Prostate gland (tissue), 2 donors: ENCODE measurements around the gene ZBTB37. TPM values are rescaled to one million over a fixed set of nuclear protein-coding genes. Genes with fewer than 3 reads are reported as not detected.

Source experiments
- DNase-seq: peaks from one replicate; pipeline ENCODE4 v3.0.0-alpha.2; 2019; ENCODE audit warnings: low spot score
- H3K27ac ChIP-seq, 2 donors: fragments of 200-600 bp; sonication (generic); 2 replicates each; pipeline ENCODE4 v1.5.1; 2017 to 2019
- H3K27me3 ChIP-seq: fragments of 200-600 bp; sonication (generic); replicated peaks from 2 replicates; pipeline ENCODE4 v1.5.1; 2019; ENCODE audit not compliant: insufficient read depth
- H3K36me3 ChIP-seq, 2 donors: fragments of 200-600 bp; sonication (generic); 1 replicate in 1 of 2; 2 replicates in 1 of 2; pipeline versions ENCODE4 v1.5.1 to v1.8.1; 2017 to 2019
- H3K4me1 ChIP-seq: fragments of 200-600 bp; sonication (generic); replicated peaks from 2 replicates; pipeline ENCODE4 v1.5.1; 2019
- H3K4me3 ChIP-seq, 2 donors: fragments of 200-600 bp; sonication (generic); 2 replicates each; pipeline ENCODE4 v1.5.1; 2017 to 2019
- H3K9me3 ChIP-seq: fragments of 200-600 bp; sonication (generic); 2 replicates; pipeline ENCODE4 v1.5.1; 2017
- CTCF ChIP-seq, 4 experiments: fragments of 200-600 bp in 2 of 4; fragments of 450-650 bp in 2 of 4; sonication (generic) in 2 of 4; IDR thresholded peaks; 1 replicate in 3 of 4; 2 replicates in 1 of 4; pipeline ENCODE4 v1.5.1; 2016 to 2019; ENCODE audit warnings: antibody characterized with exemption in 4 of 4, mild to moderate bottlenecking in 2 of 4, moderate library complexity in 2 of 4
- POLR2A ChIP-seq: fragments of 450-650 bp; IDR thresholded peaks from one replicate; pipeline ENCODE4 v1.6.1; 2016; ENCODE audit warnings: antibody characterized with exemption, mild to moderate bottlenecking
- POLR2AphosphoS5 ChIP-seq: sonication (generic); formaldehyde crosslinking; IDR thresholded peaks from one replicate; pipeline ENCODE4 v1.6.1; 2017; ENCODE audit warnings: antibody characterized with exemption
- WGBS: methylation state at CpG from one replicate; pipeline ENCODE4 v1.1.5; 2018; 5-methylcytosine and 5-hydroxymethylcytosine counted together
- intact Hi-C: fragments of 100-400 bp; cut with DNase I; formaldehyde crosslinking; loops from one replicate; pipeline ENCODE4 v1.14.2; 2022
- total RNA-seq, 2 donors: library from RNA; depleted of rRNA; stranded (reverse); fragments of >200 nt; gene quantifications; one replicate each; pipeline ENCODE4 v1.1.0, GENCODE V29; 2016

ZBTB37 gene
- total RNA-seq, 2 donors from 2014 or later: 6.6 to 14.7 TPM

DNA sequence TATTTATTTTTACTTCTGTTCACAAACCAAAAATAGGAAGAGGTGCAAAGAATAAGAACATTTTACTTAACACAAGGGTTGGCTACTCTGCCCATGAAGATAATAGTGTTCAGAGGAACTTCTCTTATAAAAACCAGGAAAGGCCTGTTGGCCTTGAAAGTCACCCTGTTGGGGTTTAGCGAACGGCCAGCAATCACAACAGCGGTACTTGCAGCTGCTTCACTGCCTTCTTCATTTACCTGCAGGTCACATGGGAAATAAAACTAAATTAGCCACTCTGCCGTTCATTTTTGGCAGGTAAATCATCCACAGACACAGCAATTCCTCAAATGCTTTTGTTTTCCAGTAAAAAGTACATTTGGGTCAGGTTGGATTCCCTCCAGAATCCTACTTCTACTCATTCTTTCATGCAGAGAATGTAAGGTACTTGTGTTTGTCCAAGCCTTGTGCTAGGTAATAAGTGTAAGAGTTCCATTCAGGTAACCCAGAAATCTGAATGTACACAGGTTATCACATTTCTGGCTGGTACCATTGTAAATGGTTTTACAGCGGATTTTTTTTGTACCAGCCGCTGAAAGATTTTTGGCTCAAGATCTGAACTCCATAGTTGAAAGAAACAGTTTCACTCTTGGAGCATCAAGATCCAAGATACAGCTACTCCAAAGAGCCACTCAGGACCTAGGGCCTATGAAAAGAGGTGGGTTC is 35.8 kb downstream of the ZBTB37 start:
- no peak for DNase-seq
- no peaks in the 10 kb centered on the region for H3K9me3 ChIP-seq
- no peak overlapping the region for H3K4me3 ChIP-seq
- intact Hi-C loops: no loop called here
- no peaks in the 10 kb centered on the region for H3K4me1 ChIP-seq
- no peaks in the 10 kb centered on the region for H3K27me3 ChIP-seq
- WGBS: 45% methylated on average over 6 of the region's 6 CpGs
- no peaks in the 10 kb centered on the region for H3K36me3 ChIP-seq
- TF ChIP-seq POLR2A: no peak
- no peak for TF ChIP-seq POLR2AphosphoS5
- no peak for TF ChIP-seq CTCF (IDR thresholded peaks at IDR 0.05)
- H3K27ac ChIP-seq: no peak overlapping the region

DNA sequence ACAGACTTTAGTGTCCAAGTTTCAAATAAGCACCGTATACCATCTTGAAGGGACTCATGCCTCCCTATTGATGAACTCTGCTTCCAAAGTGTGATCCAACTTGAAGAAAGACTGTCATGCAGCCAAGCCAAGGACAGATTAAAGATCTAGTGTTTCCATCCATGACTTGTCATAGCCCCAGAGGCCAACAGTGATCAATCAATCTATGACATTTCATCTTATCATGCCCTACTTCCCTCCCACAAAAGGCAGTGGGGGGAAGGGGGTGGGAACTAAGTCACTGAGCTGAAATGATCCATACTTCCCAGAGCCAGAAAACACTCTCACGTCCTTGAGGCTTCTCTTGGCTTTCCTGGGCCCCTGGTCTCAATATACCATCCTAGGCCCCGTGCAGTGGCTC is 44.9 kb downstream of the ZBTB37 start:
- H3K4me3 ChIP-seq: no peak overlapping the region
- H3K4me1 ChIP-seq: no peaks in the 10 kb centered on the region
- DNase-seq: no peak
- intact Hi-C loops: no loop called here
- 98% methylated on average over 3 of the region's 3 CpGs for WGBS
- H3K27me3 ChIP-seq: no peaks in the 10 kb centered on the region
- H3K9me3 ChIP-seq: no peaks in the 10 kb centered on the region
- no peak overlapping the region for H3K27ac ChIP-seq
- TF ChIP-seq POLR2A (no peak), POLR2AphosphoS5 (no peak), CTCF (IDR thresholded peaks at IDR 0.05) (no peak)
- no peaks in the 10 kb centered on the region for H3K36me3 ChIP-seq

DNA sequence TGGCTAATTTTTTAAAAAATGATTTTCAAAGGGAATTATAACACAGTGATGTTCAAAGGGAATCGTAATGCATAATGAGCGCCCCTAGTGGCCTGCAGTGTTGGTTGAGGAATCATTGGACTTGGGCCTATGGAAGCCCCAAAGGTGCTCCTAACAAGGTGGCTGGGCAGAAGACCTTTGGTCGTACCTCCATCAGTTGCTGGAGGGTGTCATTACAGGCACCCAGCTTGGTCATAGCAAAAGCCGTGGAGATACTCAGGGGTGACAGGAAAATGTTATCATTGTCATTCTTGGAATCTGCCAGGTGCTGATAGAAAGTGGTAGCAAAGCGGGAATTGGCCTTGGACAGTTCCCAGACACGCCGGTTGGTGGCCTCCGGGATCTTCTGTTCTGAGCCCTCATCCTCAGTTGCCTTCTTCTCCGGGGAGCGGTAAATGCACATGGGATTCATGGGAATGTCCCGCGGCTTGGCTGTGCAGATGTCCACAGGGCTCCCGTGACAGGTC is 46.2 kb downstream of the ZBTB37 start:
- 93% methylated on average over 13 of the region's 13 CpGs for WGBS
- intact Hi-C loops: no loop called here
- Histone ChIP-seq H3K4me1 (no peaks in the 10 kb centered on the region), H3K9me3 (no peaks in the 10 kb centered on the region), H3K27ac (no peak overlapping the region), H3K36me3 (no peaks in the 10 kb centered on the region), H3K27me3 (no peaks in the 10 kb centered on the region), H3K4me3 (no peak overlapping the region)
- TF ChIP-seq CTCF (IDR thresholded peaks at IDR 0.05): no peak
- TF ChIP-seq POLR2AphosphoS5: no peak
- TF ChIP-seq POLR2A: no peak
- no peak for DNase-seq

DNA sequence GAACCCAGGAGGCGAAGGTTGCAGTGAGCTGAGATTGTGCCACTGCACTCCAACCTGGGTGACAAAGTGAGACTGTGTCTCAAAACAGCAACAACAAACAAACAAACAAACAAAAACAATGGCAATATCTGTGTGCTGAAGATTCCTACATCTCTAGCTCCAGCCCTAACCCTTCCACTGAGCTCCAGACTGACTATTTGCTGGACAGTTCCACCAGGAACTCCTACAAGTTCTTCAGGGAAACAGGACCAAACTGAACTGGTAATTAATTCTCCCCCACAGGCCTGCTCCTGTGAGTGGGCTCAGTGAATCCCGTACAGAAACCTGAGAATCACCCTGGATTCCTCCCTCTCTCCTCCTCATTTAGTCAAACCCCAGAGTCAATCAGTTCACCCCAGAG is 47.4 kb downstream of the ZBTB37 start:
- no peaks in the 10 kb centered on the region for H3K36me3 ChIP-seq
- H3K27me3 ChIP-seq: no peaks in the 10 kb centered on the region
- no peak overlapping the region for H3K4me3 ChIP-seq
- DNase-seq: no peak
- TF ChIP-seq CTCF (IDR thresholded peaks at IDR 0.05): no peak
- no peak for TF ChIP-seq POLR2AphosphoS5
- TF ChIP-seq POLR2A: no peak
- no peaks in the 10 kb centered on the region for H3K9me3 ChIP-seq
- H3K27ac ChIP-seq: no peak overlapping the region
- intact Hi-C loops: no loop called here
- WGBS: 62% methylated on average over 2 of the region's 2 CpGs
- no peaks in the 10 kb centered on the region for H3K4me1 ChIP-seq

- H3K4me3 ChIP-seq: no peak overlapping the region
- DNase-seq: no peak
- WGBS: 90% methylated on average over 4 of the region's 4 CpGs
Measured at GRCh38 chr1:173916667-173917066, 48.5 kb downstream of the ZBTB37 start.

More at GRCh38 chr1:173916667-173917066, 48.5 kb downstream of the ZBTB37 start:
- no peaks in the 10 kb centered on the region for H3K27me3 ChIP-seq
- no peaks in the 10 kb centered on the region for H3K9me3 ChIP-seq
- TF ChIP-seq POLR2A (no peak), CTCF (IDR thresholded peaks at IDR 0.05) (no peak), POLR2AphosphoS5 (no peak)
- H3K36me3 ChIP-seq: no peaks in the 10 kb centered on the region
- no peaks in the 10 kb centered on the region for H3K4me1 ChIP-seq
- no peak overlapping the region for H3K27ac ChIP-seq
- intact Hi-C loops: no loop called here
